Common myeloid progenitor, CD34-positive (primary cell): ENCODE data around the gene CALCR. TPM values are rescaled to one million over a fixed set of nuclear protein-coding genes. Genes with fewer than 3 reads are reported as not detected.

Experiments used
- CTCF ChIA-PET: fragments of 350-600 bp; sonication (Branson Sonifier 250); formaldehyde crosslinking; loops from one replicate; lab custom pipeline; 2021; ENCODE audit warnings: antibody characterized with exemption; lab: Charles Lee
- POLR2A ChIA-PET: fragments of 350-600 bp; sonication (Branson Sonifier 250); formaldehyde crosslinking; loops from one replicate; lab custom pipeline; 2021; ENCODE audit warnings: antibody characterized with exemption; lab: Charles Lee
- DNase-seq, 3 donors: peaks; one replicate each; pipeline versions ENCODE4 v3.0.0 to v3.0.0-alpha.2; 2013
- H3K27ac ChIP-seq, 2 experiments: 1 replicate in 1 of 2; 2 replicates in 1 of 2; pipeline ENCODE4 v1.7.0; 2013; ENCODE audit warnings: inconsistent platforms in 2 of 2, low read length in 2 of 2, mild to moderate bottlenecking in 2 of 2, low read depth in 1 of 2, moderate library complexity in 1 of 2; ENCODE audit not compliant: severe bottlenecking in 2 of 2, insufficient read depth in 1 of 2, poor library complexity in 1 of 2
- H3K27me3 ChIP-seq, 5 experiments: replicated peaks in 2 of 5; 1 replicate in 3 of 5; 2 replicates in 2 of 5; pipeline versions ENCODE4 v1.6.1 to v1.7.0; 2013; ENCODE audit warnings: low read length in 4 of 5, mild to moderate bottlenecking in 2 of 5, moderate library complexity in 2 of 5, inconsistent platforms in 1 of 5; ENCODE audit not compliant: insufficient read depth in 5 of 5, control insufficient read depth in 4 of 5
- H3K36me3 ChIP-seq, 4 experiments: 1 replicate in 2 of 4; 2 replicates in 2 of 4; pipeline versions ENCODE4 v1.6.1 to v1.7.0; 2013; ENCODE audit warnings: low read length in 3 of 4, control low read depth in 1 of 4, mild to moderate bottlenecking in 1 of 4; ENCODE audit not compliant: control insufficient read depth in 4 of 4, insufficient read depth in 4 of 4
- H3K4me1 ChIP-seq, 4 experiments: 1 replicate in 3 of 4; 2 replicates in 1 of 4; pipeline versions ENCODE4 v1.6.1 to v1.7.1; 2013; ENCODE audit warnings: low read length in 3 of 4, mild to moderate bottlenecking in 3 of 4, control low read depth in 1 of 4, inconsistent platforms in 1 of 4, moderate library complexity in 1 of 4; ENCODE audit not compliant: control insufficient read depth in 4 of 4, insufficient read depth in 4 of 4; ENCODE audit errors: control extremely low read depth in 1 of 4
- H3K4me3 ChIP-seq, 7 experiments: 1 replicate in 4 of 7; 2 replicates in 3 of 7; pipeline versions ENCODE4 v1.5.1 to v1.7.0; 2013; ENCODE audit warnings: mild to moderate bottlenecking in 7 of 7, low read length in 6 of 7, moderate library complexity in 6 of 7, inconsistent platforms in 2 of 7, low read depth in 2 of 7, control low read depth in 1 of 7; ENCODE audit not compliant: insufficient read depth in 4 of 7, control insufficient read depth in 1 of 7; ENCODE audit errors: extremely low read depth in 1 of 7
- H3K9me3 ChIP-seq, 5 experiments: 1 replicate in 4 of 5; 2 replicates in 1 of 5; pipeline versions ENCODE4 v1.6.1 to v1.7.1; 2013; ENCODE audit warnings: low read length in 4 of 5, mild to moderate bottlenecking in 2 of 5, inconsistent platforms in 1 of 5, low read depth in 1 of 5, moderate library complexity in 1 of 5; ENCODE audit not compliant: control insufficient read depth in 4 of 5, insufficient read depth in 2 of 5; ENCODE audit errors: control extremely low read depth in 1 of 5
- WGBS: methylation state at CpG from one replicate; pipeline ENCODE4 v1.1.5; 2013; ENCODE audit not compliant: insufficient coverage; 5-methylcytosine and 5-hydroxymethylcytosine counted together
- polyA plus RNA-seq: library from polyadenylated mRNA; unstranded; fragments of 120-200 nt; gene quantifications from one replicate; pipeline ENCODE4 v1.2.1, GENCODE V29; 2013

The CALCR gene
- polyA plus RNA-seq = not detected

- H3K4me3 ChIP-seq = peak within 1 kb of the TSS in 6 of 7 experiments; percentile 20 to 62 (median 54)
- CTCF ChIA-PET = no interaction called here
- peaks cover 5 to 65% (median 41%) of the 10 kb centered on the region in 5 experiments for H3K27me3 ChIP-seq
- DNase-seq = peak in 2 of 3 donors; percentile 32 to 37
- POLR2A ChIA-PET = no interaction called here
- WGBS = under 1% methylated on average over 35 of the region's 46 CpGs
- no peak within 1 kb of the TSS for H3K27ac ChIP-seq
- no peaks in the 10 kb centered on the region for H3K9me3 ChIP-seq
- H3K36me3 ChIP-seq = no peaks in the 10 kb centered on the region
- peaks cover 0 to 16% (median 9%) of the 10 kb centered on the region in 4 experiments for H3K4me1 ChIP-seq
Observed at GRCh38 chr7:93574646-93575554, at the start of gene CALCR. CALCR (minus strand) TSS chr7:93574724; CDS start chr7:93486981, 87,743 bp downstream.

DNA sequence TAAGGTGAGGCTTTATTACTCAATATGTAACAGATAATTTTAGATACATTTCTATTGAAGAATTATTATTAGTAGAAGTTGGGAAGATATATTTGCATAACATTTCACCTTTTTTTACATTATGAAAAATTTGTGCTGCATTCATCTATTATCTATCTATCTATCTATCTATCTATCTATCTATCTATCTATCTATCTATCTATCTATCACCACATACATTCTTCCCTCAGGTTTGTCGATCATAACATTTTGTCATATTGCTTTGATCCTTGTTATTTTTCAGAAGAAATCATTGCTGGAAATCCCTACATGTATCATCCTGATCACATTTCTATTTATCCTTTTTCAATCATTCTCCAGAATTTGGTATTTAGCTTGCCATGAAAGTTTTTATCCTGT is 49.3 kb upstream of the CALCR start:
- CTCF ChIA-PET = no interaction called here
- WGBS = no CpG with 5 or more reads among the region's 1 CpG

DNA sequence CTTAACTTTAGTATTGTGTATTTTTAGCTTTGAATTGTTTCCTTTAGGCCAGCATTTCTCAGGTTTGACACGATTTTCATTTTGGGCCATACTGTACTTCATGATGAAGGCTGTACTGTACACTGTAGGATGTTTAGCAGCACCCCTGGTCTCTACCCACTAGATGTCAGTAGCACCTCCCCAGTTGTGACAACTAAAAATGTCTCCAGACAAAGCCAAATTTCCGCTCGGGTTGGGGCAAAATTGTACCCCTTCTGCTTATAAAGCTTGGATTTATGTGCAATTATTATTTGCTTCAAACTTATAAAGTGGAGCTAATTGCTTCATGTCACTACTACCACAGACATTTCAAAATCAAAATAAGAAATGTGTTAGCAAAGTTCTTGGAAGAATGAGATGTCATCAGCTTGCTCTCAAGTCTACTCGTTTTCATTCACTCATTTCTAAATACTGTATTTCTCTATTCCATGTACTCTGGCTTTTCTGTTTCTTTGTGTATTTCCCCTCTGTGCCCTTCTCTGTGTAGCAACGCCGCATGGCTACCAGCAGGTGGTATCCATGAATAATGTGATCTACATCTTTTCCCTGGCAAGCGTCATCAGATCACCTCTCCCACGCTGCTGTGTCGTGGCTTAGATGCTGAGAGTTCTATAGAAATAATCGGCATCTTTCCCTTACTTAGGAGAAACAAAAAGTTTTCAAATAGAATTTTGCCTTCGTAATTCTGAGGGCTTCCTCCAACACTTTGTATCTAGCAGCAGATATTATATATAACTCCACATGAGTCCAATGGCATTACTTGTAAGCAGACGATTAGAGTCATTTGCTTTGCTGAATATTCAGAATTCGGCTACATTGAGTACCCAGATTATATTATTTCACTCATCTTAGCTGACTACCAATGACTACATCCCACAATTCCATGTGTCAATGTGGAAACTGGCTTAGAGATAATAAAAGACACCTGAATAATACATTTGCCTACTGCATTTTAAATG is 47.8 kb upstream of the CALCR start:
- Histone ChIP-seq H3K36me3 (no peaks in the 10 kb centered on the region), H3K4me1 (peaks cover 0 to 7% (median 2%) of the 10 kb centered on the region in 4 experiments), H3K27ac (no peak overlapping the region), H3K9me3 (peaks cover 0 to 3% (median 0%) of the 10 kb centered on the region in 5 experiments), H3K27me3 (no peaks in the 10 kb centered on the region), H3K4me3 (no peak overlapping the region)
- ChIA-PET CTCF (interaction anchor here (0.9 to 1.4 kb wide), 4 partner anchors 11 to 74 kb away, joined by 3 to 8 read pairs (median 3); no protein-coding TSS in a partner anchor), POLR2A (no interaction called here)
- peak; percentile 2 to 19 (median 10) for DNase-seq
- WGBS = 88% methylated on average over 9 of the region's 13 CpGs

More for the DNA sequence above, 49.3 kb upstream of the CALCR start:
- DNase-seq = no peak
- Histone ChIP-seq H3K4me3 (no peak overlapping the region), H3K4me1 (peaks cover 0 to 7% (median 2%) of the 10 kb centered on the region in 4 experiments), H3K27ac (no peak overlapping the region), H3K27me3 (no peaks in the 10 kb centered on the region), H3K36me3 (no peaks in the 10 kb centered on the region), H3K9me3 (peaks cover 0 to 3% (median 0%) of the 10 kb centered on the region in 5 experiments)
- POLR2A ChIA-PET = no interaction called here

GRCh38 chr7:93620864-93621263 is 46.3 kb upstream of the CALCR start:
- Histone ChIP-seq H3K4me1 (peaks cover 0 to 7% (median 2%) of the 10 kb centered on the region in 4 experiments), H3K9me3 (peaks cover 0 to 2% (median 0%) of the 10 kb centered on the region in 5 experiments), H3K36me3 (no peaks in the 10 kb centered on the region), H3K4me3 (no peak overlapping the region), H3K27me3 (no peaks in the 10 kb centered on the region), H3K27ac (no peak overlapping the region)
- ChIA-PET CTCF (interaction anchor here (1.1 to 1.4 kb wide), 2 partner anchors 9 to 12 kb away, joined by 3 read pairs; no protein-coding TSS in a partner anchor), POLR2A (no interaction called here)
- peak; percentile 3 to 26 (median 6) for DNase-seq

GRCh38 chr7:93620057-93620456 is 45.5 kb upstream of the CALCR start:
- ChIA-PET POLR2A (no interaction called here), CTCF (interaction anchor here (1.1 kb wide), 1 partner anchor 10 kb away, joined by 3 read pairs; no protein-coding TSS in a partner anchor)
- Histone ChIP-seq H3K27ac (no peak overlapping the region), H3K9me3 (peaks cover 0 to 4% (median 0%) of the 10 kb centered on the region in 5 experiments), H3K27me3 (no peaks in the 10 kb centered on the region), H3K36me3 (no peaks in the 10 kb centered on the region), H3K4me1 (peaks cover 0 to 7% (median 2%) of the 10 kb centered on the region in 4 experiments), H3K4me3 (no peak overlapping the region)
- DNase-seq = no peak

GRCh38 chr7:93601363-93601762 is 26.8 kb upstream of the CALCR start:
- DNase-seq = no peak
- POLR2A ChIA-PET = interaction anchor here (0.8 kb wide), 1 partner anchor 23 kb away, joined by 3 read pairs; no protein-coding TSS in a partner anchor
- Histone ChIP-seq H3K4me3 (no peak overlapping the region), H3K4me1 (no peaks in the 10 kb centered on the region), H3K27ac (no peak overlapping the region), H3K27me3 (peaks cover 0 to 2% (median 0%) of the 10 kb centered on the region in 5 experiments), H3K9me3 (no peaks in the 10 kb centered on the region), H3K36me3 (no peaks in the 10 kb centered on the region)
- 91% methylated on average over 1 of the region's 1 CpG for WGBS
- CTCF ChIA-PET = no interaction called here
